A549 (cell line): ENCODE results near the gene PACS1.

Experiments
- CEBPB ChIP-seq, 2 experiments: fragments of >200 bp in 1 of 2; sonication (Bioruptor Twin) in 1 of 2; formaldehyde crosslinking in 1 of 2; IDR thresholded peaks; 2 replicates each; pipeline ENCODE4 v1.6.1; 2012 to 2016
- JUN ChIP-seq, 2 experiments: fragments of >200 bp; sonication (Bioruptor Twin); formaldehyde crosslinking; IDR thresholded peaks; 2 replicates in 1 of 2; 3 replicates in 1 of 2; pipeline ENCODE4 v1.6.1; 2016 to 2017
- MYC ChIP-seq: IDR thresholded peaks from 2 replicates; pipeline ENCODE4 v1.6.1; 2012; ENCODE audit warnings: mild to moderate bottlenecking, inconsistent platforms, low read length, improper control_type of control experiment, borderline replicate concordance
- POLR2A ChIP-seq: IDR thresholded peaks from 2 replicates; pipeline ENCODE4 v1.6.1; 2012; ENCODE audit warnings: mild to moderate bottlenecking, low read length
- TFCP2L1 ChIP-seq: fragments of 250-450 bp; sonication (Bioruptor Pico); IDR thresholded peaks from 2 replicates; pipeline ENCODE4 v1.5.0; 2021; ENCODE audit warnings: mild to moderate bottlenecking
- TF ChIP-seq, protein P1 (sequence below): fragments of 200-600 bp; sonication (generic); IDR thresholded peaks from 2 replicates; pipeline ENCODE4 v1.6.1; 2016; ENCODE audit warnings: antibody characterized with exemption, mild to moderate bottlenecking, moderate library complexity
- TF ChIP-seq, protein P2 (sequence below): fragments of >200 bp; sonication (Bioruptor Twin); formaldehyde crosslinking; IDR thresholded peaks from 3 replicates; pipeline ENCODE4 v1.5.1; 2016
- TF ChIP-seq, protein P3 (sequence below): fragments of 450-650 bp; IDR thresholded peaks from 2 replicates; pipeline ENCODE4 v1.6.1; 2014; ENCODE audit warnings: antibody characterized with exemption

DNA sequence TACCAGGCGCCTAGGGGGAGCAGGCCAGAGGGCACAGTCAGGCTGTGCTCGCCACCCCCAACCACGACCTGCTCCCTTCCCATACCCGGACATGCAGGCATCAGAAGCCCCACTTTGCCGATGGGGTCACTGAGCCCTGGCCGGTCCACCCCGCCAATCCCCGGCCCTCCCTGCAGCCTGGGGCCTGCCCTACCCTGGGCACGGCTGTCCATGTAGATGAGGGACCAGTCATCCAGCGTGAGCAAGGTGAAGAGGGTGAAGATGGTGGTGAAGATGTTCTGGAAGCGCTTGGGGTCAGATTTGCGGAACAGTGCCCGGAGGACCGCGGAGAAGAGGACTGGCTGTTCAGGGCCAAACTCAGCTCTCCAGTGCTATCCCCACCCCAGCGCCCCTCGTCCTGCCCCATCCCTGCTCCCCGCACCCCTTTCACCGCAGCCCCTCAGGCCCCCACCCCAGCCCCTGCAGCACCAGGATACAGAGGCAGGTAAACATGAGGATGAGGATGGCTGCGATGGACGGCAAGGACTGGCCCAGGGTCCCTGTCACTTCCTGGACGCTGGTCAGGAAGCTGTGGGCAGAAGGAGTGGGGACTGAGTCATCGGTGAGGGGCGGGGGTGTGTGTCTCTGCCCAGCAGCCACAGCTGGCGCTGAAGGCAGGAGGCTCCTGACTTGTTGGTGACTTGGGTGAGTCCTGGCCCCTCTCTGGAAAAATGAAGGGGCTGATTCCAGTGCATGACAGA, 49.3 kb upstream of the PACS1 start:
- TF ChIP-seq MYC (no peak), POLR2A (no peak), CEBPB (IDR thresholded peaks at IDR 0.05) (no peak), TFCP2L1 (CRISPR knock-in tag) (no peak), JUN (IDR thresholded peaks at IDR 0.05) (no peak)
- TF ChIP-seq, protein P1, sequence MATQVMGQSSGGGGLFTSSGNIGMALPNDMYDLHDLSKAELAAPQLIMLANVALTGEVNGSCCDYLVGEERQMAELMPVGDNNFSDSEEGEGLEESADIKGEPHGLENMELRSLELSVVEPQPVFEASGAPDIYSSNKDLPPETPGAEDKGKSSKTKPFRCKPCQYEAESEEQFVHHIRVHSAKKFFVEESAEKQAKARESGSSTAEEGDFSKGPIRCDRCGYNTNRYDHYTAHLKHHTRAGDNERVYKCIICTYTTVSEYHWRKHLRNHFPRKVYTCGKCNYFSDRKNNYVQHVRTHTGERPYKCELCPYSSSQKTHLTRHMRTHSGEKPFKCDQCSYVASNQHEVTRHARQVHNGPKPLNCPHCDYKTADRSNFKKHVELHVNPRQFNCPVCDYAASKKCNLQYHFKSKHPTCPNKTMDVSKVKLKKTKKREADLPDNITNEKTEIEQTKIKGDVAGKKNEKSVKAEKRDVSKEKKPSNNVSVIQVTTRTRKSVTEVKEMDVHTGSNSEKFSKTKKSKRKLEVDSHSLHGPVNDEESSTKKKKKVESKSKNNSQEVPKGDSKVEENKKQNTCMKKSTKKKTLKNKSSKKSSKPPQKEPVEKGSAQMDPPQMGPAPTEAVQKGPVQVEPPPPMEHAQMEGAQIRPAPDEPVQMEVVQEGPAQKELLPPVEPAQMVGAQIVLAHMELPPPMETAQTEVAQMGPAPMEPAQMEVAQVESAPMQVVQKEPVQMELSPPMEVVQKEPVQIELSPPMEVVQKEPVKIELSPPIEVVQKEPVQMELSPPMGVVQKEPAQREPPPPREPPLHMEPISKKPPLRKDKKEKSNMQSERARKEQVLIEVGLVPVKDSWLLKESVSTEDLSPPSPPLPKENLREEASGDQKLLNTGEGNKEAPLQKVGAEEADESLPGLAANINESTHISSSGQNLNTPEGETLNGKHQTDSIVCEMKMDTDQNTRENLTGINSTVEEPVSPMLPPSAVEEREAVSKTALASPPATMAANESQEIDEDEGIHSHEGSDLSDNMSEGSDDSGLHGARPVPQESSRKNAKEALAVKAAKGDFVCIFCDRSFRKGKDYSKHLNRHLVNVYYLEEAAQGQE, result no peak
- TF ChIP-seq, protein P2, sequence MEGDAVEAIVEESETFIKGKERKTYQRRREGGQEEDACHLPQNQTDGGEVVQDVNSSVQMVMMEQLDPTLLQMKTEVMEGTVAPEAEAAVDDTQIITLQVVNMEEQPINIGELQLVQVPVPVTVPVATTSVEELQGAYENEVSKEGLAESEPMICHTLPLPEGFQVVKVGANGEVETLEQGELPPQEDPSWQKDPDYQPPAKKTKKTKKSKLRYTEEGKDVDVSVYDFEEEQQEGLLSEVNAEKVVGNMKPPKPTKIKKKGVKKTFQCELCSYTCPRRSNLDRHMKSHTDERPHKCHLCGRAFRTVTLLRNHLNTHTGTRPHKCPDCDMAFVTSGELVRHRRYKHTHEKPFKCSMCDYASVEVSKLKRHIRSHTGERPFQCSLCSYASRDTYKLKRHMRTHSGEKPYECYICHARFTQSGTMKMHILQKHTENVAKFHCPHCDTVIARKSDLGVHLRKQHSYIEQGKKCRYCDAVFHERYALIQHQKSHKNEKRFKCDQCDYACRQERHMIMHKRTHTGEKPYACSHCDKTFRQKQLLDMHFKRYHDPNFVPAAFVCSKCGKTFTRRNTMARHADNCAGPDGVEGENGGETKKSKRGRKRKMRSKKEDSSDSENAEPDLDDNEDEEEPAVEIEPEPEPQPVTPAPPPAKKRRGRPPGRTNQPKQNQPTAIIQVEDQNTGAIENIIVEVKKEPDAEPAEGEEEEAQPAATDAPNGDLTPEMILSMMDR, result no peak
- TF ChIP-seq, protein P3, sequence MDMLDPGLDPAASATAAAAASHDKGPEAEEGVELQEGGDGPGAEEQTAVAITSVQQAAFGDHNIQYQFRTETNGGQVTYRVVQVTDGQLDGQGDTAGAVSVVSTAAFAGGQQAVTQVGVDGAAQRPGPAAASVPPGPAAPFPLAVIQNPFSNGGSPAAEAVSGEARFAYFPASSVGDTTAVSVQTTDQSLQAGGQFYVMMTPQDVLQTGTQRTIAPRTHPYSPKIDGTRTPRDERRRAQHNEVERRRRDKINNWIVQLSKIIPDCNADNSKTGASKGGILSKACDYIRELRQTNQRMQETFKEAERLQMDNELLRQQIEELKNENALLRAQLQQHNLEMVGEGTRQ, result no peak
